Hypothalamus (tissue), 51 donors: ENCODE data around the gene CTNND2.

Experiments
- DNase-seq, 51 donors: peaks; one replicate each; lab custom pipeline; 2025; lab: John Stamatoyannopoulos, UW

Gene CTNND2

GRCh38 chr5:11064763-11065450, 839.3 kb downstream of the CTNND2 start:
- no peak for DNase-seq

- no peak for DNase-seq
These were observed 841.8 kb downstream of the CTNND2 start for GRCh38 chr5:11062397-11062796.

- no peak for DNase-seq
These were observed 847.7 kb downstream of the CTNND2 start for GRCh38 chr5:11056560-11056959.

- peak in 5 of 51 donors; percentile 10 to 39 (median 18) for DNase-seq
These were observed 850.2 kb downstream of the CTNND2 start for GRCh38 chr5:11054014-11054413.

- no peak for DNase-seq
These were observed 851.4 kb downstream of the CTNND2 start for GRCh38 chr5:11052871-11053270.

- peak in 1 of 51 donors; percentile 4 for DNase-seq
These were observed 853.5 kb downstream of the CTNND2 start for GRCh38 chr5:11050596-11051304.

- no peak for DNase-seq
These were observed 855.5 kb downstream of the CTNND2 start for GRCh38 chr5:11048760-11049159.

- DNase-seq: no peak
These were observed 856.6 kb downstream of the CTNND2 start for GRCh38 chr5:11047625-11048024.

GRCh38 chr5:11047030-11047429, 857.2 kb downstream of the CTNND2 start:
- peak in 3 of 51 donors; percentile 18 to 56 (median 19) for DNase-seq

- peak in 12 of 51 donors; percentile 7 to 50 (median 24) for DNase-seq
These were observed 858.1 kb downstream of the CTNND2 start for GRCh38 chr5:11046160-11046559.

- no peak for DNase-seq
These were observed 858.8 kb downstream of the CTNND2 start for GRCh38 chr5:11045411-11045810.

GRCh38 chr5:11044581-11044980, 859.7 kb downstream of the CTNND2 start:
- DNase-seq: no peak

GRCh38 chr5:11043881-11044280, 860.4 kb downstream of the CTNND2 start:
- DNase-seq: no peak

GRCh38 chr5:11040345-11040744, 863.9 kb downstream of the CTNND2 start:
- no peak for DNase-seq

GRCh38 chr5:11038772-11039171, 865.5 kb downstream of the CTNND2 start:
- peak in 1 of 51 donors; percentile 8 for DNase-seq

- no peak for DNase-seq
These were observed 866.3 kb downstream of the CTNND2 start for GRCh38 chr5:11037941-11038340.

GRCh38 chr5:11037080-11037479, 867.2 kb downstream of the CTNND2 start:
- DNase-seq: no peak

- DNase-seq: no peak
These were observed 873.6 kb downstream of the CTNND2 start for GRCh38 chr5:11030671-11031070.

- DNase-seq: no peak
These were observed 876.6 kb downstream of the CTNND2 start for GRCh38 chr5:11027660-11028059.

GRCh38 chr5:11026543-11026942, 877.7 kb downstream of the CTNND2 start:
- DNase-seq: no peak

- no peak for DNase-seq
These were observed 880.3 kb downstream of the CTNND2 start for GRCh38 chr5:11023945-11024344.

GRCh38 chr5:11013793-11014192, 890.5 kb downstream of the CTNND2 start:
- DNase-seq: no peak
